A549 (cell line): Measurements from ENCODE around the gene USP17L27.
"Not testable (repeated sequence)": the region's sequence is repeated elsewhere in the genome, so short reads cannot be mapped to it uniquely, and the experiment has no call there.

ENCODE experiments used
- CEBPB ChIP-seq, 2 experiments: fragments of >200 bp in 1 of 2; sonication (Bioruptor Twin) in 1 of 2; formaldehyde crosslinking in 1 of 2; IDR thresholded peaks; 2 replicates each; pipeline ENCODE4 v1.6.1; 2012 to 2016
- CHD2 ChIP-seq: fragments of 150-350 bp; IDR thresholded peaks from 2 replicates; pipeline ENCODE4 v1.6.1; 2014; ENCODE audit warnings: low read length; ENCODE audit not compliant: partially characterized antibody
- CTCF ChIP-seq: fragments of >200 bp; sonication (Bioruptor Twin); formaldehyde crosslinking; IDR thresholded peaks from 3 replicates; pipeline ENCODE4 v1.5.1; 2016
- EP300 ChIP-seq, 2 experiments: fragments of >200 bp; sonication (Bioruptor Twin); formaldehyde crosslinking; IDR thresholded peaks; 2 replicates in 1 of 2; 3 replicates in 1 of 2; pipeline ENCODE4 v1.6.1; 2016 to 2017
- ESRRA ChIP-seq: fragments of 150-350 bp; IDR thresholded peaks from 2 replicates; pipeline ENCODE4 v1.6.1; 2014; ENCODE audit warnings: mild to moderate bottlenecking, low read length, borderline replicate concordance
- FOSL2 ChIP-seq, 2 experiments: fragments of 450-650 bp in 1 of 2; fragments of >200 bp in 1 of 2; sonication (Bioruptor Twin) in 1 of 2; formaldehyde crosslinking; IDR thresholded peaks; 2 replicates each; pipeline versions ENCODE4 v1.5.0 to v1.6.1; 2016 to 2020; ENCODE audit warnings: mild to moderate bottlenecking in 1 of 2, moderate library complexity in 1 of 2
- GATA3 ChIP-seq: IDR thresholded peaks from 2 replicates; pipeline ENCODE4 v1.6.1; 2012; ENCODE audit warnings: borderline replicate concordance
- RARB ChIP-seq: fragments of 250-450 bp; sonication (Bioruptor Pico); IDR thresholded peaks from 2 replicates; pipeline ENCODE4 v1.8.0; 2021; ENCODE audit warnings: mild to moderate bottlenecking, moderate library complexity
- RCOR1 ChIP-seq: fragments of 150-350 bp; IDR thresholded peaks from 2 replicates; pipeline ENCODE4 v1.6.1; 2014; ENCODE audit warnings: antibody characterized with exemption, low read length, low read depth
- REST ChIP-seq: fragments of 200-600 bp; sonication (generic); IDR thresholded peaks from 2 replicates; pipeline ENCODE4 v1.6.1; 2016; ENCODE audit warnings: antibody characterized with exemption, mild to moderate bottlenecking, moderate library complexity
- SMC3 ChIP-seq: fragments of >200 bp; sonication (Bioruptor Twin); formaldehyde crosslinking; IDR thresholded peaks from 3 replicates; pipeline ENCODE4 v1.6.1; 2018; ENCODE audit warnings: inconsistent platforms
- SREBF2 ChIP-seq: fragments of 450-650 bp; IDR thresholded peaks from 2 replicates; pipeline ENCODE4 v1.6.1; 2014; ENCODE audit warnings: mild to moderate bottlenecking, moderate library complexity

GRCh38 chr4:9379881-9380280 lies 35.9 kb downstream of the USP17L27 start:
- not testable (repeated sequence) for TF ChIP-seq ESRRA; EP300 (IDR thresholded peaks at IDR 0.05); CTCF; CEBPB (IDR thresholded peaks at IDR 0.05); SREBF2; FOSL2 (IDR thresholded peaks at IDR 0.05); FOSL2 (CRISPR knock-in tag; IDR thresholded peaks at IDR 0.05); REST; GATA3; RCOR1; SMC3; CHD2; RARB (CRISPR knock-in tag)
